Stimulated activated CD4-positive, alpha-beta T cell treated with anti-CD3 and anti-CD28 coated beads, Interleukin-12 subunit alpha, Interleukin-12 subunit beta, amount 100 ng/mL, for 48 hours (primary cell): ENCODE data around the gene RANBP9.

Experiments
- DNase-seq, 3 donors: peaks; one replicate each; pipeline ENCODE4 v3.0.0-alpha.2; 2020; ENCODE audit warnings: low read depth in 2 of 3, low spot score in 1 of 3

RANBP9 gene

GRCh38 chr6:13711733-13712598, at the start of gene RANBP9:
Gene RANBP9 (minus strand): TSS chr6:13711835. CDS start chr6:13711505, 330 bp downstream.
- DNase-seq = peak; percentile 73 to 80 (median 73)

- DNase-seq = no peak
Measured at GRCh38 chr6:13760307-13761304, 49.0 kb upstream of the RANBP9 start.

GRCh38 chr6:13759025-13759424, 47.4 kb upstream of the RANBP9 start:
- no peak for DNase-seq

GRCh38 chr6:13754644-13755043, 43.0 kb upstream of the RANBP9 start:
- no peak for DNase-seq

GRCh38 chr6:13743736-13744127, 32.1 kb upstream of the RANBP9 start:
- DNase-seq = no peak

- DNase-seq = no peak
Measured at GRCh38 chr6:13742961-13743735, 31.5 kb upstream of the RANBP9 start.

GRCh38 chr6:13741365-13741764, 29.7 kb upstream of the RANBP9 start:
- no peak for DNase-seq

- no peak for DNase-seq
Measured at GRCh38 chr6:13735031-13735430, 23.4 kb upstream of the RANBP9 start.

- DNase-seq = no peak
Measured at GRCh38 chr6:13733178-13733887, 21.7 kb upstream of the RANBP9 start.

GRCh38 chr6:13730704-13731103, 19.1 kb upstream of the RANBP9 start:
- DNase-seq = no peak

GRCh38 chr6:13729891-13730290, 18.3 kb upstream of the RANBP9 start:
- no peak for DNase-seq

- peak in 1 of 3 donors; percentile 34 for DNase-seq
Measured at GRCh38 chr6:13725570-13725969, 13.9 kb upstream of the RANBP9 start.

- DNase-seq = no peak
Measured at GRCh38 chr6:13725052-13725451, 13.4 kb upstream of the RANBP9 start.

GRCh38 chr6:13724182-13724581, 12.5 kb upstream of the RANBP9 start:
- no peak for DNase-seq

- DNase-seq = no peak
Measured at GRCh38 chr6:13722880-13723279, 11.2 kb upstream of the RANBP9 start.

GRCh38 chr6:13718123-13718458, 6.5 kb upstream of the RANBP9 start:
- no peak for DNase-seq

- DNase-seq = no peak
Measured at GRCh38 chr6:13716955-13717295, 5.3 kb upstream of the RANBP9 start.

- no peak for DNase-seq
Measured at GRCh38 chr6:13716225-13716954, 4.8 kb upstream of the RANBP9 start.

- DNase-seq = peak; percentile 35 to 52 (median 52)
Measured at GRCh38 chr6:13715444-13715883, 3.8 kb upstream of the RANBP9 start.

- DNase-seq = no peak
Measured at GRCh38 chr6:13712599-13712898, 914 bp upstream of the RANBP9 start.
